ENCODE results near the gene LRP3.

Gene LRP3

DNA sequence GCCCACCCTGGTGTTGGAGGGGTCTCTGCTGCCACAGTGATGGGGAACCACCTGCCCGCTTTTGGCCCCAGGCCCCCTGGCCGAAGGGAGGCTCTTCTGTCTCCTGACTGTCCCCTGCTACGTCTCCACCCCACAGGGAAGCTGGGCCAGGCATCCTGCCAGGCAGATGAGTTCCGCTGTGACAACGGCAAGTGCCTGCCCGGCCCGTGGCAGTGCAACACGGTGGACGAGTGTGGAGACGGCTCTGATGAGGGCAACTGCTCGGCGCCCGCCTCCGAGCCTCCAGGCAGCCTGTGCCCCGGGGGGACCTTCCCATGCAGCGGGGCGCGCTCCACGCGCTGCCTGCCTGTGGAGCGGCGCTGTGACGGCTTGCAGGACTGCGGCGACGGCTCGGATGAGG is 11.0 kb downstream of the LRP3 start:
- Histone ChIP-seq H3K27me3 (ENCODE audit: insufficient read depth, low read depth) (peaks cover 6% of the 10 kb centered on the region; the same call in 1 of the 2 replicates), H3K4me3 (IDR thresholded peaks at IDR 0.05; ENCODE audit: insufficient read depth, low read depth, low read length) (no peak overlapping the region), H4K20me1 (ENCODE audit: insufficient read depth) (no peaks in the 10 kb centered on the region), H3K36me3 (ENCODE audit: insufficient read depth) (no peaks in the 10 kb centered on the region), H3K4me2 (no peak overlapping the region), H3K27ac (no peak overlapping the region), H3K4me1 (ENCODE audit: low read depth, poor library complexity, severe bottlenecking) (no peaks in the 10 kb centered on the region), H2AFZ (ENCODE audit: low read depth) (no peak overlapping the region), H3K9ac (no peak overlapping the region), H3K79me2 (ENCODE audit: insufficient read depth, low read depth) (no peaks in the 10 kb centered on the region)
- no peak for TF ChIP-seq CTCF (conservative IDR thresholded peaks at IDR 0.05; ENCODE audit: low read depth, low read length)

- no peak for TF ChIP-seq CTCF (conservative IDR thresholded peaks at IDR 0.05; ENCODE audit: low read depth, low read length)
- Histone ChIP-seq H3K36me3 (ENCODE audit: insufficient read depth) (no peaks in the 10 kb centered on the region), H3K9ac (no peak overlapping the region), H3K79me2 (ENCODE audit: insufficient read depth, low read depth) (no peaks in the 10 kb centered on the region), H2AFZ (ENCODE audit: low read depth) (no peak overlapping the region), H4K20me1 (ENCODE audit: insufficient read depth) (no peaks in the 10 kb centered on the region), H3K27ac (no peak overlapping the region), H3K4me1 (ENCODE audit: low read depth, poor library complexity, severe bottlenecking) (no peaks in the 10 kb centered on the region), H3K4me2 (no peak overlapping the region), H3K27me3 (ENCODE audit: insufficient read depth, low read depth) (peaks cover 6% of the 10 kb centered on the region; the same call in 1 of the 2 replicates), H3K4me3 (IDR thresholded peaks at IDR 0.05; ENCODE audit: insufficient read depth, low read depth, low read length) (no peak overlapping the region)
Measured at GRCh38 chr19:33205531-33206260, 11.6 kb downstream of the LRP3 start.

GRCh38 chr19:33206261-33207039 is 12.3 kb downstream of the LRP3 start:
- Histone ChIP-seq H3K36me3 (ENCODE audit: insufficient read depth) (no peaks in the 10 kb centered on the region), H3K27ac (no peak overlapping the region)

DNA sequence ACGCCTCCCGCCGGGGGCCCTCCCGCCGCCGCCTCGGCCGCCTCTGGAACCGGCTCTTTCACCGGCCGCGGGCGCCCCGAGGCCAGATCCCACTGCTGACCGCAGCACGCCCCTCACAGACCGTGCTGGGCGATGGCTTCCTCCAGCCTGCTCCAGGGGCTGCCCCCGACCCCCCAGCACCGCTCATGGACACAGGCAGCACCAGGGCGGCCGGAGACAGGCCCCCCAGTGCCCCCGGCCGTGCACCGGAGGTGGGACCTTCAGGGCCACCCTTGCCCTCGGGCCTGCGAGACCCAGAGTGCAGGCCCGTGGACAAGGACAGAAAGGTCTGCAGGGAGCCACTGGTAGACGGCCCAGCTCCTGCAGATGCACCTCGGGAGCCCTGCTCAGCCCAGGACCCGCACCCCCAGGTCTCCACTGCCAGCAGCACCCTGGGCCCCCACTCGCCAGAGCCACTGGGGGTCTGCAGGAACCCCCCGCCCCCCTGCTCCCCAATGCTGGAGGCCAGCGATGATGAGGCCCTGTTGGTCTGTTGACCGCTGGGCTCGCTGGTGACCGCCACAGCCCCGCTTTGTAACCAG is 13.0 kb downstream of the LRP3 start:
- peaks cover 13% of the 10 kb centered on the region; the same call in 1 of the 2 replicates for H3K27me3 ChIP-seq (ENCODE audit: insufficient read depth, low read depth)
- H3K4me1 ChIP-seq (ENCODE audit: low read depth, poor library complexity, severe bottlenecking): no peaks in the 10 kb centered on the region
- no peaks in the 10 kb centered on the region for H3K36me3 ChIP-seq (ENCODE audit: insufficient read depth)
- H2AFZ ChIP-seq (ENCODE audit: low read depth): no peak overlapping the region
- no peak overlapping the region for H3K9ac ChIP-seq
- TF ChIP-seq CTCF (conservative IDR thresholded peaks at IDR 0.05; ENCODE audit: low read depth, low read length): no peak
- no peaks in the 10 kb centered on the region for H4K20me1 ChIP-seq (ENCODE audit: insufficient read depth)
- no peak overlapping the region for H3K27ac ChIP-seq
- no peak overlapping the region for H3K4me3 ChIP-seq (IDR thresholded peaks at IDR 0.05; ENCODE audit: insufficient read depth, low read depth, low read length)
- no peaks in the 10 kb centered on the region for H3K79me2 ChIP-seq (ENCODE audit: insufficient read depth, low read depth)
- no peak overlapping the region for H3K4me2 ChIP-seq

More at GRCh38 chr19:33206261-33207039, 12.3 kb downstream of the LRP3 start:
- H3K79me2 ChIP-seq (ENCODE audit: insufficient read depth, low read depth): no peaks in the 10 kb centered on the region
- TF ChIP-seq CTCF (conservative IDR thresholded peaks at IDR 0.05; ENCODE audit: low read depth, low read length): no peak
- no peak overlapping the region for H3K9ac ChIP-seq
- no peaks in the 10 kb centered on the region for H4K20me1 ChIP-seq (ENCODE audit: insufficient read depth)
- H2AFZ ChIP-seq (ENCODE audit: low read depth): no peak overlapping the region
- no peaks in the 10 kb centered on the region for H3K4me1 ChIP-seq (ENCODE audit: low read depth, poor library complexity, severe bottlenecking)
- H3K27me3 ChIP-seq (ENCODE audit: insufficient read depth, low read depth): peaks cover 9% of the 10 kb centered on the region; the same call in 1 of the 2 replicates
- H3K4me2 ChIP-seq: no peak overlapping the region
- H3K4me3 ChIP-seq (IDR thresholded peaks at IDR 0.05; ENCODE audit: insufficient read depth, low read depth, low read length): no peak overlapping the region
